Fibroblast of the aortic adventitia (primary cell): Measurements from ENCODE around the gene SLIT3. TPM values are rescaled to one million over a fixed set of nuclear protein-coding genes. Genes with fewer than 3 reads are reported as not detected.
A peak's percentile ranks its signal among the peaks of the same experiment; 100 is the strongest.

Source experiments
- DNase-seq: peaks from one replicate; pipeline ENCODE4 v3.0.0-alpha.2; 2010; ENCODE audit warnings: low read depth
- H3K4me3 ChIP-seq: 2 replicates; pipeline ENCODE4 v1.5.1; 2011; ENCODE audit warnings: low read depth, mild to moderate bottlenecking, control low read depth, low read length, moderate library complexity
- CTCF ChIP-seq: IDR thresholded peaks from 2 replicates; pipeline ENCODE4 v1.5.1; 2011; ENCODE audit warnings: mild to moderate bottlenecking, low read length, control low read depth, inconsistent platforms; ENCODE audit not compliant: insufficient read depth
- total RNA-seq: library from RNA; depleted of rRNA; stranded (reverse); fragments of >200 nt; gene quantifications from 2 replicates; pipeline ENCODE4 v1.2.3, GENCODE V29; 2012; ENCODE audit warnings: low replicate concordance

The SLIT3 gene
- total RNA-seq, 1 donor = 65.3 TPM

GRCh38 chr5:169291877-169292276, 9.1 kb downstream of the SLIT3 start:
- DNase-seq = no peak
- H3K4me3 ChIP-seq = no peak overlapping the region
- TF ChIP-seq CTCF = no peak

GRCh38 chr5:169290895-169291294, 10.0 kb downstream of the SLIT3 start:
- TF ChIP-seq CTCF = no peak
- DNase-seq = no peak
- no peak overlapping the region for H3K4me3 ChIP-seq

- H3K4me3 ChIP-seq = no peak overlapping the region
- DNase-seq = no peak
- no peak for TF ChIP-seq CTCF
These were observed 11.4 kb downstream of the SLIT3 start for GRCh38 chr5:169289520-169289919.

GRCh38 chr5:169288066-169288930, 12.6 kb downstream of the SLIT3 start:
- peak; percentile 57 for DNase-seq
- TF ChIP-seq CTCF = no peak

GRCh38 chr5:169287529-169287928, 13.4 kb downstream of the SLIT3 start:
- TF ChIP-seq CTCF = no peak
- no peak overlapping the region for H3K4me3 ChIP-seq
- no peak for DNase-seq

More at GRCh38 chr5:169288066-169288930, 12.6 kb downstream of the SLIT3 start:
- no peak overlapping the region for H3K4me3 ChIP-seq

GRCh38 chr5:169286572-169287300, 14.2 kb downstream of the SLIT3 start:
- H3K4me3 ChIP-seq = no peak overlapping the region
- peak; percentile 54 for DNase-seq
- no peak for TF ChIP-seq CTCF
